Activated T-cell treated with anti-CD3 and anti-CD28 coated beads for 4 hours (primary cell): ENCODE results near the gene TNS3.
A peak's percentile ranks its signal among the peaks of the same experiment; 100 is the strongest.
"Not testable (repeated sequence)": the region's sequence is repeated elsewhere in the genome, so short reads cannot be mapped to it uniquely, and the experiment has no call there.

Source experiments
- DNase-seq: peaks from one replicate; pipeline ENCODE4 v3.0.0-alpha.2; 2020

The TNS3 gene

DNA sequence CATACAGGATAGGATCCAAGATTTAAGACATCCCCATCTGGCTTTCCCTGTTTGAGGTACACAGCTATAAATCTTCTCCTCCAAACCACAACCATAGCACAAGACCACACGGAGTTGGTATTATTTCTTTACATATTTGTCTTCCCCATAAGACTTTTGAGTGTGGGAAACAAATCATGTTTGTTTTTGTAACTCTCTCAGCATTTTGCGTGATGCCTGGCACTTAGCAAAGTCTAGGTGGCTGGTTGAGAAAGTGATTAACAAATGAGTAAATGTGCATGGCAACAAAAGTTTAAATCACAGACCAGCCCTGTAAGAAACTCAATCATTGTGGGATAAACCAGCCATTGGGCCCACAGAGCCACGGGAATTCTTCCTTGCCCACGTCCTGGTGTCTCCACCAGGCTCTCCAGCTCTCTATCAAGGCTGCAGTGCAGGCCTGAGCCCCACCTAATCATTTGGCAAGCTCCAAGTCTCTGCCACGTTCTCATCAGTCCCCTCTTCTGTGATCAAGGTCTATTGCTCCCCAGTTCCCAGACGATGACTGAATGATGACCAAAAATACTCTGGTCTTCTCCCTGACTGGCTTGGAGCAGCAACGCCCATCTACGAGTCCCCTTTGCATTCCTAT, 317.8 kb downstream of the TNS3 start:
- no peak for DNase-seq

DNA sequence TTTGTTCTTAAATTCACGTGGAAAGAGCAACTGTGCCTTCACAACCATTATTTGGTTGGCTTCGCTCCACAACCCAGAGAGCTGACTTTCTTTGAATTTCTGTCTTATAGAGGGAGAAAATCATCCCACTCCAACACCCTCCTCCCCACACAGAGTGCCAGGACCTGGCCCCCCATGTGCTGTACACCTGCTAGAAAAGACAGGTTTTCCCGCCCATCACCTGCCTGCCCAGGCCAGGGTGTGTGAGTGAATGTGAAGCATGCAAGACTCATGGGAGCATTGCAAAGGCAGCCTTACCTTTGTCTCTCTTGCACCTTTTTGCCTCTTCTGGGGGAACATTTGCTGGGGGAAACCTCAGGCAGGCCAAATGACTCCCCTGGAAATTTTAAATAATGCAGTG, 319.0 kb downstream of the TNS3 start:
- DNase-seq: no peak

DNA sequence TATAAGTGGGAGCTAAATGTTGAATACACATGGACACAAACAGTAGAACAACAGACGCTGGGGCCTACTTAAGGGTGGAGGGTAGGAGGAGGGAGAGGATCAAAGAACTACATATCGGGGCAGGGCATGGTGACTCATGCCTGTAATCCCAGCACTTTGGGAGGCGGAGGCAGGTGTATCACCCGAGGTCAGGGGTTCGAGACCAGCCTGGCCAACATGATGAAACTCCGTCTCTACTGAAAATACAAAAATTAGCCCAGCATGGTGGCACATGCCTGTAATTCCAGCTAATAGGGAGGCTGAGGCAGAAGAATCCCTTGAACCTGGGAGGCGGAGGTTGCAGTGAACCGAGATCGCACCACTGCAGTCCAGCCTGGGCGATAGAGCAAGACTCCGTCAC, 319.8 kb downstream of the TNS3 start:
- DNase-seq: not testable (repeated sequence)

DNA sequence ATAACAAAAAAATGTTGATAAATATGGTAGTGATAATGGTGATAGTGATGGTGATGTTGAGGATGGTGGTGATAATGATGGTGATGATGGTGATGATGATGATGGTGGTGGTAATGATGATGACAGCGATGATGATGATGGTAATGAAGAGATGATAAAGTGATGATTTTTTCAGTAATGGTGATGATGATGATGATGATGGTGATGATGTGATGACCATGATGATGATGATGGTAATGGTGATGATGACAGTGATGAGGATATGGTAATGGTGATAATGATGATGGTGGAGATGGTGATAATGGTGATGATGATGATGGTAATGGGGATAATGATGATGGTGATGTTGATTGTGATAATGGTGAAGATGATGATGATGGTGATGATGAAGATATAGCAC, 321.6 kb downstream of the TNS3 start:
- no peak for DNase-seq

DNA sequence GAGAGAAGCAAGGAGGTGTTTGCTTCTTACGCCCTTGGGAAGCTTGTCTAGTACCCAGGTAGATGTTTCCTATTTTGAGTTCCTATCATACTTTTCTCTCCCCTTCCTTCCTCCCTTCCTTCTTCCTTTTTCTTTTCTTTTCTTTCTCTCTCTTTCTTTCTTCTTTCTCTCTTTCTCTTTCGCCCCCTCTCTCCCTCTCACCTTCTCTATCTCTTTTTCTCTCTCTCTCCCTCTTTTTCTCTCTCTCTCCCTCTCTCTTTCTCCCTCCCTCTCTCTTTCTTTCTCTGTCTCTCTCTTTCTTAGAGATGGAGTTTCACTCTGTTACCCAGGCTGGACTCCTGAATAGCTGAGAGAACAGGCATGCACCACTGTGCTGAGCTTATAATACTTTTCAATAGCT, 322.2 kb downstream of the TNS3 start:
- no peak for DNase-seq

DNA sequence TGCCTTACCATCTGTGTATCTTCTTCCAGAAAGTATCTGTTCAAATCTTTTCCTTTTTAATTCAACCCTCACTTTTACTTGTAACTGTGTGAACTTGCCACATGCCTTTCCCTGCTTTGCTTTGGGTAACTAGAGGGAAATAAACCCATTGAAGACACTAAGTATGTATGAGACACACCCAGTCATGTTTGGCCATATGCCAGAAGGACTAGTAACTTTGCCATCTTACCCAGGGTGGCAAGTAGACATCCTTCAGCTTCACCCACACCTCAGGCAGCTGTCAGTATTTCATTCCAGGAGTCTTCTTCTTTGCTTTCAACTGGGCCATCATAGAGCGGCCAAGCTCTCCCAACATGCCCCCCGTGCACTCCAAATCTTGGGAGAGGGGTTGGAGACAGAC, 323.1 kb downstream of the TNS3 start:
- DNase-seq: no peak

DNA sequence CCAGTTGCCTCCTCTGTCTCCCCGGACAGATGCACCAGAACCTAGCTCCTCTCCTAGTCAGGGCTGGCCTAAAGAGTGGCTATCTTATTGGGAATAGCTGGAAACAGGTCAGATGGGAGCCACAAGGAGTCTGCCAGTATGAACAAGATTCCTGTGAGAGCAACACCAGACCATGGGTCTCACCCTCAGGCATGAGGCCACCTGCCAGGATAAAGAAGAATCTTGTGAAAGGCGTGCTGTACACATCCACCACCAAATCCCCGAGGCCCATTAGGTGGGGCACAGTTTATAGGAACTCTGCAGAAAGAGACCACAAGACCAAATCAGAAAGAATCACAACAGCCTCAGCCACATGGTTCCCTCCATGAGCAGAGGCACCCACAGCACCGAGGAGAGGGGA, 325.9 kb downstream of the TNS3 start:
- DNase-seq: no peak

DNA sequence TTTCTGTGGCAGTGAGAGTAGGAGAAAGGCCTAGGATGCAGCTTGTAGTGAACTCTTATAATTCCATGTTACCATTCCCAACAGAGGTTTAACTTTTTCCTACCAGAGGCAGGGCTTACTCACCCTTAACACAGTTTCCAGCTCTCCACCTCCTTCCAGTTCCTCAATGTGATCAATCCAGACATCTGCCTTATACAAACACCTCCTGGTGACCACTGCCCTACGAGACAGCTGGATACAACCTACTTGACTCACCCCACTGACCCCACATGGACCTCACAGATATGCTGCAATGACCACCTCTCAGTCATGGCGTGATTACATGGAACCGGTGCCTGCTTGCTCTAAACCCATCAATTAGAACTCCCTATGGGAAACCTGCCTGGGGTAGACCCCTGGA, 326.5 kb downstream of the TNS3 start:
- DNase-seq: no peak

DNA sequence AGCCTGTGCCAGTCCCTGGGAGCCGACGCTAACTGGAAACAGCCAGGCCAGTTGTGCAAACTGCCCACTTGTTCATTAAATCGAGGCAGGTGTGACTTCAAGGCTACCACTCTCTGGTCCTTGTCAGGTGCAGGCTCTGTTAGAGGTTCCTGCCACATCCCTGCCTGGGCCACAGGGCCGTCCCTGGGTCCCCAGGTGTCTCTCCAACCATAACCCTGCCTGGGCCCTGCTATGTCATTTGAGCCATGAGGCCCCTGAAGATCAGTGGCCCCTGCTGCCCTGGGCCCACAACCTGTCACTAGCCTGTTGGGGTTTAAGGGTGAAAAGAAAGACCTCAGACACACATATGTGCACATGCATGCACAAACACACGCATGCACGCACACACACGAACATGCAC, 326.9 kb downstream of the TNS3 start:
- DNase-seq: no peak

DNA sequence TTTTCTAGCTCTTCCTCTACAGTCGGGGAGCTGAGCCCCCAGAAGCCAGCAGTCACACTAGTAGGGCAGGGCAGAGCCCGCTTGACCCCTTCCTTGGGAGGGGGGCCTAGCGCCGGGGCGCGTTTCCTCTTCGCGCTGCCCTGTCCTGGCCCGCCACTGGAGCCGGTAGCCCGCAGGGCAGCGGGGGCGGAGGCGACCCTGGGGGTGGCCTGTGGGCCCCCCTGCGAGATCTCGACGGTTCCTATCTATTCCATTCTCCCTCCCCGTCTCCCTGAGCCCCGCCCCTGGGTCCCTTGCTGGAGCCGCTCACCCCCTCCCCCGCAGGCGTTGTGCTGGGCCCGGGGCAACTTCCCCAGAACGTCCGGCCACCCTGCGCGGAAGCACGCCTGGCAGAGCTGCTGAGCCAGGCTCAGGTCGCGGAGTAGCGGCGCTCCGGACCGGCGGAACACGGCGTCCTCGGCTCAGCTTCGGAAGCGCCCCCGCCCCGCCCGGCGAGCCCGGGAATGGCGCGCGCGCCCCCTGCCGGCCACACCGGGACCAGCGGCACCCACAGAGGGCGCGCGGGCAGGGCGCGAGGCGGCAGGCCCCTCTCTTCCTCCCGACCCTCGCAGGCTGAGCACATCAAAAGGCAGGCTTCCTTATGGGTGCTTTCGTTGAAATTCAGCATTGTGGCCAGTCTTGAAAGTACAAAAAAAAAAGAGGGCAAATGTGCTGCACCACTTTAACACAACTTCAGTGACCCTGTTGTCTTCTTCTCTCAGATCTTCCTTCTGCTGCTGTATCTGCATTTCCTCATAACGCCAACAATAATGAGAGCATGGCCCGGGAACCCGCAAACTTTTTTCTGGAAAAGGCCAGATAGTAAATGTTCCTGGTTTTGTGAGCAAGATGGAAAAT, 327.6 kb downstream of the TNS3 start:
- DNase-seq: peak; percentile 22

DNA sequence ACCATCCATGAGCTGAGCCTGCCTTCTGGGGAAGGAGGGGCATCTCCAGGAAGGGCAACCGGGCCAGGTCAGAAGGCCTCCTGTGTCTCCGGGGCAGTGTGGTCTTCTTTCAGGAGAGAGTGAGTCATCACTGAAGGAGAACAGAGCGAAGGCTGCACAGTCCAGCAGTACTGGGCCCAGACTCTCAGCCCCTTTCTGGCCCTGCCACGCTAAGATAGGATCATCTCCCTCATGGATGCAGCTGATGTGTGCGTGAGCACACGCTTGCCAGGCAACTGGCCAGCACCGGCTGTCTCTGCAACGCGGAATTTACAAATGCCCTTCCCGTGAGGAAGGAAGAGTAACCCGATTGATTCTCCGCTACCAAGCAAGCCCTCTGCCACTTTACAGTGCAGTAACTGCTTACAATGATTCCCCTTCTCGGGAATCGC, 328.2 kb downstream of the TNS3 start:
- no peak for DNase-seq

DNA sequence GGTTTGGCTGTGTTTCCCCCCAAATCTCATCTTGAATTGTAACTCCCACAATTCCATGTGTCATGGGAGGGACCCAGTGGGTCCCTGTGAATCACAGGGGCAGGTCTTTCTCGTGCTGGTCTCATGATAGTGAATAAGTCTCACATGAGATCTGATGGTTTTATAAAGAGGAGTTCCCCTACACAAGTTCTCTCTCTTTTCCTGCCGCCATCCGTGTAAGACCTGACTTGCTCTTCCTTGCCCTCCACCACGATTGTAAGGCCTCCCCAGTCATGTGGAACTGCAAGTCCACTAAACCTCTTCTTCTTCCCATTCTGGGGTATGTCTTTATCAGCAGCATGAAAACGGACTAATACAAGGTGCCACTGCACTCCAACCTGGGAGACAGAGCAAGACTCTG, 329.2 kb downstream of the TNS3 start:
- no peak for DNase-seq

DNA sequence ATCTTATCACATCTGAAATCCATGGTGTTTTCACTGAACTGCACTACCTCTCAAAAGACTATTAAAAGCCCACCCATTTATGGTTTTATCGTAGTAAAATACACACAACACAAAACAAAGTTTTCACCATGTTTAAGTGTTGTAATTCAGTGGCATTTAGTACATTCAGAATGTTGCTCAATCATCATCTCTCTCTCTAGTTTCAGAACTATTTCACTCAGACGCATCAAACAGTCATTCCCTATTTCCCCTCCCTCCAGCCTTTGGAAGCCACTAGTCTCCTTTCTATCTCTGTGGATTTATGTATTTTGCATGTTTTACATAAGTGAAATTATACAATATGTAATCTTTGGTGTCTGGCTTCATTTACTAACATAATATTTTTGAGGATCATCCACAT, 332.6 kb downstream of the TNS3 start:
- no peak for DNase-seq

DNA sequence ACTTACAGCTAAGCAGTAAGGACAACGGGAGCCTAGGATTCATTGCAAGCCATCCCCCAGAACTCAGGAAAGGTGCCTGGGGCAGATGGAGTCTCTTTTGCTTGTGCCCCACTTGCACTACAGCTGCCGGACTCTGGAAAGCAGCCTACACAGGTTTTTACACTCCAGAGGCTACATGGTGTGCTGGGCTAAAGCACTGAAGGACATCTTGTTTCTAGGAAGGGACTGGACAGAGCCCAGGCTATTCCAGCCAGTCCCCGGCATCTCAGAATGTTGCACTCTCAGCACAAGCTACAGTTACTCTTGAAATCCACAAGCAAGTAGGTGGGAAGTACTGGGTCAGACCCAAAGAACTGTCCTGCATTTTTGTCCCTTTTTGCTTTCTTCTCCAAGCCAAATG, 333.1 kb downstream of the TNS3 start:
- DNase-seq: no peak

DNA sequence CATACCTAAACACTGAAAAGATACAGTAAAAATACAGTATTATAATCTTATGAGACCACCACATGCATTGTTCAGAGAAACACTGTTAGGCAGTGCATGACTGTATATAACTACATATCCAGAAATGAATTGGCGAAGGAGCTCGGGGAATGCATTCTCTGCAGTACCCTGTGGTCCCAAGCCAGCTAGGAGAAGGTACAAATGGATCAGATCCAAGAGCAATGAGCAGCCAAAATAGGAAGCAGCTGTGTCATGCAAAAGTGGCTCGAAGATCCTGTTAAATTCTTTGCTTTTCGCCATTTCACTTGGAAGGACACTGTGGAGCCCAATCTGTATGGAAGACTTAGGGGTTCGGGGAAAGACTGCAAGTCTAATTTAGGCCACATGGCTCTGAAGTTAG, 334.8 kb downstream of the TNS3 start:
- DNase-seq: no peak

DNA sequence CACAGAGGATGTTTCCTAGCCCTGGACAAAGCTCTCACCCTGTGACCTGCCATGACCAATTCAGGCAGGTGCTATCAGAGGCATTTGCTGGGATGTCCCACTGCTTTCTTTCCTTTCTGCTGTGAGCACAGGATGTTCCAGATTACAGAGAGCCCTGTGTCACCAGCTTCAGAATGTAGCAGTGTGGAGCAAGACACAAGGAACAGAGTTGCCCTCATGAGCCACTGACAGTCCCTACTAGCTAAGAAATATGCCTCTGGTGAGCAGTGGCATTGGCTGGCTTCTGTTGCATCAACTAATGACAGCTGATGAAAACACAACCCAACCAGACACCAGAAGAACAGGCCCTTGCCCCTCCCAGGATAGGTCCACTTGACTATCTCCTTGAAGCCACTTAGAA, 337.2 kb downstream of the TNS3 start:
- no peak for DNase-seq

DNA sequence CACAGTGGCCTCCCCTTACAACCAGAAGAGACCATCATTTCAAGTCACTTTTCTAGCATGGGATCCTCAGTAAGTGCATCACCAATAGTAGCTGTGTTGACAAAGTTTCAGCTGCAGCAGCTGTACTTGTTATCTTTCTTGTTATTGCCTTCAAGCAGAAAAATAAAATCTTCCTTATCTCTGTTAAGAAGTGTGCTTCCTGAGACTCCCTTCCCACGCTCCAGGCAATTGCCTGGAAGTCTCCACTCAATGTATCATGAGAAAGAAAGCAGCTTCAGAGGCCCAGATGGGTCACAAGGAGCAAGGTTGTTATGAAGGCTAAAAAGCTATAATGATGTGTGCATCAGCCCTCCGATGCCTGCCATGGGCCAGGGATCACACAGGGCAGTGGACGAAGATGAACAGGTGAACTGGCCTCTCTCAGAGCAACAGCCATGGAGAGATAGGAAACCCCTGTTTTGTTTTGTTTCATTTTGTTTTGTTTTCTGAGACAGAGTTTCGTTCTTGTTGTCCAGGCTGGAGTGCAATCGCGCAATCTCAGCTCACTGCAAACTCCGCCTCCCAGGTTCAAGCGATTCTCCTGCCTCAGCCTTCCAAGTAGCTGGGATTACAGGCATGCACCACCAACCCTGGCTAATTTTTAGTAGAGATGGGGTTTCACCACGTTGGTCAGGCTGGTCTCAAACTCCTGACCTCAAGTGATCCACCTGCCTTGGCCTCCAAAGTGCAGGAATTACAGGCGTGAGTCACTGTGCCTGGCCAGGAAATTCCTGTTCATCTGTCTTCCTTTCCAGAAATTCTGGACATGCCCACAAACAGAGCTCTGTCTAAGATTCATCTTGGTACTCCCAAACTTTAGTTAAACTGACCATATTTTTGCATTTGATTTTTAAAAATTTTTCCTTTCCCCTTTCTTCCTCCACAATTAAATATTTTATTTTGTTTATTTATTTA, 340.5 kb downstream of the TNS3 start:
- no peak for DNase-seq

DNA sequence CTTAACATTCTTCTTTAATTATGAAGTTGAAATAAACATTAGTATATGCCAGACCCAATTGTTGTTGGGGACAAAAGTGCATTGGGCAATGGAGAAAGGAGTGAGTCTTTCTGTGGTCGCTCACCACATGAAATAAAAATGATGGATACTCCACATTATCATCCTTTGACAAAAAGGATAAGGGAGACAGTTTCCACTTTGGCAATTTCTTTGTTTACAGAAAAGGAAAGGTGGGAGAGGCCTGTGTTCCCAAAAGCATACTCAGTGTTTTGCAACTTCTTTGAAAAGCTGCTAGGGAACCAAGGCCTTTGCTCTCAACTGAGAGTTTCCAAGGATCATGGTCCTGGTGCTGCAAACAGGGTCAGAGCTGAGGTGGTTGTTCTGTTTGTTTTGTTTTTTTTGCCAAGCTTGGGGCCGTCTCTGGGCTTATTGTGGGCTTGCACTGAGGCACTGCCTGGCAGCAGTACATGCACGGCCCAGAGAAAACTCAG, 341.9 kb downstream of the TNS3 start:
- DNase-seq: no peak

DNA sequence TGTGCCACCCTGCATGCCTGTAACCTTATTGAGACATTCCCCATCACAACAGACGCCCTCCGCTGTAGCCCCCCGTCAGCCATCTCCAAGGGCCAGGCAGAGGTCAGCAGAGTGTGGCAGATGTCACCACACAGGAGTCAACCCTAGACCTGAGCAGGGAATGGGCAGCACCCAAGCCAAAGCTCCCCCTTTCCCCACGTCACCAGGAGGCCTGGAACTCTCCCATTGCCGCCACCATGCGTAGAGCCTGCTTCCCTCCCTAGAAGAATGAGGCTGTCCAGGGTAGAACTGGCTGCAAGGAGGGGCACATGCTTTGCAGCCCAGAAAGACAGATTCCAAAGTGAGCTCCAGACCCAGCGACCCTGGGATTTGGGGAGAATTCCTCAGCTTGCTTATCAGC, 342.9 kb downstream of the TNS3 start:
- DNase-seq: no peak

DNA sequence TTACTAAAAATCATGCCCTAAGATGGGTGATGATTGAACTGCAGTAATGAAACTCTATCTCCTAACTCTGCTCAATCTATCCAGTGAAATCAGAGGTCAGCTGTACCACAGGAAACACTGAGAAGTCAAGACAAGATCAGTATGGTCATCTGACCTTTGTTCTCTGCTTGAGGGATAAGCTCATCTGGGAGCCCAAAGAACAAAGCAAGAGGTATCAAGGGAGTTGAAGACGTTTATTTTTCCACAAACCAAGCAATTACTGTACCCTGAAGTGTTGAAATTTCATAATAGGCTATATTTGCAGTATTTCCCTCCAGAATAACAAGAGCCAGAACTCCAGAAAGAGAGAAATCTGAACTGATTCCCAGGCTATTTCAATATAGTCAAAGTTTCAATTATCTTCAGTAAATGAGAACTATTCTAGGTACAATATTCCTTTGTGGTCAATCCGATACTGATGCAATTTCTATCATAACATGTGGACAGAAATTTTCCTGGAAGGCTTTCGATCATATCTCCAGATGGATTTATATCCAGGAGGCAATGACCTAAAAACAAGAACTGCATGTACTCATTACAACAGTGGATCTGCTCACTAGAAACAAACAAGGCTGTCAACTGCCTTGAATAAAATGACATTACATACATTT, 345.3 kb downstream of the TNS3 start:
- DNase-seq: no peak

DNA sequence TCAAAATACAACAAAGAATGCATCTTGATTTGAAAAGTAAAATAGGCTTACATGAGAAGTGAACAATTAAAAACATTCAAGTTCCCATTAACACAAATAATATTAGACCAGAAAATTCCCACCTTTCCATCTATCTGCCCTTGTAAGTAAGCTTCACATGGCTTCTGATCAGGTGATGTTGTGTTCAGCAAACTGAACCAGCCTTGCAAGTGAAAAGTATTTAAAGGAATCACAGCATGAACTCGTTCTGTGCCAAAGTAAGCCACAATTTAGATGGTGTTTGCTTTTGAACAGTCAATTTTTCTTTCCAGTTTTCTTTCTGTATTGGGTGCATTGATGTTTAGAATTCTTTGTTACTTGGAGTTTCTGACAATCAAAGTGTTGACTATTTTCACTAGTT, 347.9 kb downstream of the TNS3 start:
- DNase-seq: no peak

DNA sequence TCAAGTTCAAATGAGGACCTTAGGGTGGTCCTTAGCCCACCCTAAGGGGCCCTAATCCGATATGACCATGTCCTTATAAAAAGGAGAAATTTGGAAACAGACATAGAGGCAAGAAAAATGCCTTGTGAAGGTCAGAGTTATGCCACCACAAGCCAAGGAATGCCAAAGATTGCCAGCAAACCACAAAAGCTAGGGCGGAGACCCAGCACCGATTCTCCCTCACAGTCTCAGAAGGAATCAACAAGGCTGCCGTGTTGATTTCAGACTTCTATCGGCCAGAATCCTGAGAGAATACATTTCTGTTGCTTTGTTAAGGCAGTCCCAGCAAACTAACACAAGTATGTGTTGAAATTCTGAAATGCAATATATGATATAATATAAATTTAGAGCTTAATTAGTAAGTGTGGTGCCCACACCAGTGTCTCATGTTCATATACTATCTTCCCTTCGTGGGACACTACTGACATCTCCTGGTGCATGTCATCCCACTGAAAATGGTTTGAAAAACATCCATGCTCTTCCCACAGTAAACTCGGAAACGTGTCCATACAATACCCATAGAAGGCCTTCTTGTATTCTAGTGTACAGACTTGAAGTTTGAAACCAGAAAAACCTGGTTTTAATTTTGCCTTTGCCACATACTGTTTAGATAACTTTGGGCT, 349.0 kb downstream of the TNS3 start:
- DNase-seq: no peak
